Right lobe of liver (tissue), 4 donors: ENCODE results near the gene SLCO2A1.

Experiments
- CTCF ChIP-seq, 4 donors: fragments of 200-600 bp in 3 of 4; fragments of 450-650 bp in 1 of 4; IDR thresholded peaks; one replicate each; pipeline versions ENCODE4 v1.5.1 to v1.8.0; 2016 to 2022; ENCODE audit warnings: antibody characterized with exemption in 4 of 4, mild to moderate bottlenecking in 2 of 4
- POLR2A ChIP-seq: fragments of 450-650 bp; IDR thresholded peaks from one replicate; pipeline ENCODE4 v1.6.1; 2017; ENCODE audit warnings: antibody characterized with exemption, mild to moderate bottlenecking
- donor health status: DM: no; HTN: no; CAD: no.
- donor health status: DM: no; HTN: no; CAD: no.
- donor health status: DM: no; HTN: yes; CAD: no.

GRCh38 chr3:133949438-133949837, 80.3 kb downstream of the SLCO2A1 start:
- TF ChIP-seq CTCF (IDR thresholded peaks at IDR 0.05) = no peak
- TF ChIP-seq POLR2A = no peak
